ENCODE measurements around the gene MGLL.

MGLL gene

DNA sequence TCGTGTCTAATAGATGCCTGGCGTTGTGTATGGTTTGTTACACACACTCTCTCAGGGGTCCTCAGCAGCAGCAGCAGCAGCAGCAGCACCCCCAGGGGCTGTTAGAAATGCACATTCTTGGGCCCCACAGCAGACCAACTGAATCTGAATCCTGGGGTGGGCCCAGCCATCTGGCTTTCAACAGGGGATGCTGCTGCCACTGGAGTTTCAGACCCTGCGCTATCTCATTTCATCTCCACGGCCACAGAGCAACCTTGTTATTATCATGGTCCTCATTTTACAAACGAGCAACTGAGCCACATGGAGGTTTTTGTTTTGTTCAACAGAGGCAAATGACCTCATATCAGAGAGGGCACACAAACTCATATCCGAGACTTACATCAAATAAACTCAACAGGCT, 47.7 kb downstream of the MGLL start:
- no peak for DNase-seq
- ATAC-seq: no peak

DNA sequence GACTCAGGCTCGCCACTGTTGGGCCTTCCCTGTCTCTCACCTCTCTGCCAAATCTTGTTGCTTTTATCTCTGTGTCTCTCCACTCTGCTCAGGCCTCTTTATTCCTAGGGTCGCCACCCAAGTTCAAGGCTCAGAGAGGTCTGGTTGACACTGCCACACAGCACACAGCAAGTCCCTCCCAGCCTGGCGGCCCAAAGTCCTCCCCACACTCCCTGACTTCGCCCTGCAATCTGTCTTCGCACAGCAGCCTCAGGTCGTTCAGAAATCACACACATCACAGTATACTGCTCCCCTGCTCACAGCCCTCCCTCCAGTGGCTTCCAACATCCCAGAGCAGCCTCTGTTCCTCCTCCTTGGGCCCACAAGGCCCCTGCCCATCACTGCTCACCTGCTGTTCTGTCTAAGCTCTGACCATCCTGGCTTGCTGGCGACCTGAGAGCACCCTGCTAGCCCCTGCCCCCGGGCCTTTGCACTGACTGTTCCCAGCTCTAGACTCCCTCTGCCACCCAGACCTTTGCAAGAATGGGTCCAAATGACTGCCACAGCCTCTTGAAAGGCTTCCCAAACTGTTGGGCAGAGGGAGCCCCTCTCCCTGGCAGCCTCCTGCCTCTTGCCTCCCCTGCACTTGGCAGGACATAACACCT, 48.4 kb downstream of the MGLL start:
- ATAC-seq: no peak
- no peak for DNase-seq

DNA sequence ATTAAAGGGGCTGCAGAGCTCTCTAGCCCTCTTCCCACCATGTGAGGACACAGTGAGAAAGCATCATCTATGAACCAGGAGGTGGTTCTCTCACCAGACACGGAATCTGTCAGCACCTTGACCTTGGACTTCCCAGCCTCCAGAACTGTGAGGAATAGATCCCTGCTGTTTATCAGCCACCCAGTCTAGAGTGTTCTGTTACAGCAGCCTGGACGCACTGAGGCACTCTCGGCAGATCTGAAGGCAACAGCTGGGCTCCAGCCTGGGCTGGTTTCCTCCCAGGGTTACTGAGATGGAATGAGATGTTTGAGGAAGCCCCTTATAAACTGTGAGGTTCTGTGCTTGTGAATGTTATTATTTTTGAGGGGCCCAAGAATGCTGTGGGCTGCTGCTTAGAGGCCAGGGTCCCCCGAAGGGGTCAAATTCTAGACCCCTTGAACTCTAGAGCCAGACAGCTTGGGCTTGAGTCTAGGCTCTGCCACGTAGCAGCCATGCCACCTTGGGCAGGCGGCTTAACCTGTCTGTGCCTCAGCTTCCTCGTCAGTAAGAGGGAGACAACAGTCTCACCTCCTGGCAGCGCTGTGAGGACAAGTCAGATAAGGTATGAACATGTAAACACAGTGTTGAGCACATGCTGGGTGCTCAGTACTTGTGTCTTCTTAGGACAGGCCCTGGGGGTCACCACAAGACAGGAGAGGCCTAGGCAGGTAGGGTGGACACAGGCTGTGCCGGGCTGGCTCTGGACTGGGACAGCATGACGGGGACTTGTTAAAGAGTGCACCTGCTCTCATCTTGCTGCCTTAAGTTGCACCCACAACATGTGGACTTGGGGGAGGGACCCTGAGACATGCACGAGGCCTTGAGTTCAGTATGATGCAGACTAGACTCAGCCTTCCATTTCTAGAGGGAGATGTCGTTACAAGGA, 49.2 kb downstream of the MGLL start:
- no peak for DNase-seq
- no peak for ATAC-seq

DNA sequence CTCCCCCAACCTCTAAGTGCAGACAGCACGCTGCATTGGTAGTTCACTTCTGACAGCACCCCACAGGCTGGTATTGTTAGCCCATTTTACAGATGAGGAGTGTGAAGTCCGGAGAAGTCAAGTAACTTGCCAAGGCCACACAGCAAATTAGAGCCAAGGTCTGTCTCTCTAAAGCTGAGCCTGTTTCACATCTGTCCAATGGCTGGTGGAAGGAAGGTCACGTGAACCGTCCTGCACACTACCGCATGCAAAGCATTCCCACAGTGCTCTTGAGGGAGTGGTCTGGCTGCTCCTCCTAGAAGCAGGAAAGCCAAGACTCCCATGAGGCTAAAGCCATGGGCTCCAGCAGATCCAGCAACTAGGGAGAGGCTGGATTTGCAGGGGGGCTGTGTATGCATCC, 50.0 kb downstream of the MGLL start:
- DNase-seq (no peak), ATAC-seq (no peak)

- no peak for DNase-seq
- no peak for ATAC-seq
Observed at GRCh38 chr3:127771746-127772145, 50.6 kb downstream of the MGLL start.

DNA sequence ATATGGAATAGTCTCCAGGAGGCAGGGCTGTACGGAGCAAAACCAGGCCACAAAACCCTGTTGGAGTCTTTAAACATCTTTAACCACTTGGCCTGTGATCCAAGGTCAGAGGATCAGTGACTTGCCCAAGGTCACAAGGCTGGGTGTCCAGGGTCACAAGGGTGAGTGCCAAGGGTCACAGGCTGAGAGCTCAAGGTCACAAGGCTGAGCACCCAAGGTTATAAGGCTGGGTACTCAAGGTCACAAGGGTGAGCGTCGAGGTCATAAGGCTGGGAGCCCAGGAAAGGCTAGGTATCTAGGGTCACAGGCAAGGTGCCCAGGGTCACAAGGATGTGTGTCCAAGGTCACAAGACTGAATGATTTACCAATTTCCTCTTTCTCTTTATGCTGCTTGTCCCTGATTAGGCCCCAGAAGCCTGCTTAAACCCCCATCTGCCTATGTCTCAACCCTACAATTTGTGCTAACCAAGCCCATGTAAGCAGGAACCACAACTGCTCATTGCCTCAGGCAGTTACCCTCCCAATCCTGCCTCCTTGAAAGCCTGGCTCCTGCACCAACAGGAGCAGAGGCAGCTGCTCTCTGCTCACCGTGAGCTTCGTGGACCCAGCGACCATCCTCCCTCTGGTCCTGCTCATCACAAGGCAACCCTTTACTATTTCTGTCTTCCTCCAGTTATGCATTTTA, 51.5 kb downstream of the MGLL start:
- DNase-seq: no peak
- no peak for ATAC-seq

DNA sequence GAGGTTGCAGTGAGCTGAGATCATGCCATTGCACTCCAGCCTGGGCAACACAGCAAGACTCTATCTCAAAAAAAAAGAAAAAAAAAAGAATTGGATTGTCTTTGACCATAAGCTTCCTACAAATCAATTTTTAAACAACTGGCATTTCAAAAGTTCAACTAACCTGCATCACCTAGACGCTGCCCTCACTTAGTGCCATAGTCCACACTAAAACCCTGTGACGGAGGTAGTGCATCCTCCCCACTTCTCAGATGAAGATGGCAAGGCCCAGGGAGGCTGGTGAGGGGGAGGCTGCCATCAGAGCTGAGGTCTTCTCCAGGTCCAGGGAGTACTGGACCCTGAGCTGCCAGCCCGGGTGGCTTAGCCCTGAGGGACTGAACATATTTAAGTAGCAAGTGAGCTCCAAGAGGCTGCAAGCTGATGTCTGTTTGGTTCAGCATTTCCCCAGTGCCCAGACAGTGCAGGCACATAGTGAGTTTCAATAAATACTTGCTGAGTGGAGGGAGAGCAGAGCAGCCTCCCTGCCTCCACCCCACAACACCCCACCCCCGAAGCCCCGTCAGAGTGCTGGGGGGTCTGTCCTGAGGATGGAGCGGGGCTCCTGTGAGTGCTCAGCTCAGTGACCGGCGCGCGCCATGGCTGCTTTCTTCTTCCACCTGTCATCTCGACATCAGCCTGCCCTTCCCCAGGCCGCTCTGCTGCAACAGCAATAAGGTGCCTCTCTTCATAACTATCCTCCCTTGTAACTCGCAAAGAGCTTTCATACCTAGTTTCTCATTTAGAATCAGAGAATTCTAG, 52.8 kb downstream of the MGLL start:
- ATAC-seq (no peak), DNase-seq (no peak)

DNA sequence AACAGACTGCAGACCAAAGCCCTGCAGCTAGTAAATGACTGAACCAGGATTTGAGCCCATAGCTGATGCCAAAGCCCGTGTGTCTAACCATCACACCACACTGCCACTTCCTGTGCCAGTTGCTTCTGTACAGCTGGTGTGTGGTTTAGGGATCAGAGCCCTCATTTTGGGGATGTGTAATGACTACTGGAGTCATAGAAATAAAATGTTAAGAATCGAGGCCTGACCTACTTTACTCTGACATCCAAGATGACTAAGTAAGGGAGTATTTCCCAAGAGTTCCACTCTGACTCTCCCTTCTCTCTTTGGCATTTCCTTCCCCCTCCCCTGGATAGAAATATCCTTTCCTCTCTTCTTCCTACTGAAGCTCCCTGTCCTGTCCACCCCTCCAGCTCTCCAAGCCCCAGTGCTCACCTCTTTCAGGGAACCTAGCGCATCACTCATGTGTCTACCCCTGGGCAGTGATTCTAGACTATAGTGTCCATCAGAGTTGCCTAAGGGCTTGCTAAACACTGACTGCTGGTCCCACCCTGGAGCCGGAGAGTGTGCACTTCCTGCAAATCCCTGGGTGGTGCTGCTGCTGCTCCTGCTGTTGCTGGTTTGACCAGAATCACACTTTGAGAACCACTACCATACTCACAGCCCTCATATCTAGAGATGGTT, 53.8 kb downstream of the MGLL start:
- ATAC-seq: no peak
- no peak for DNase-seq

DNA sequence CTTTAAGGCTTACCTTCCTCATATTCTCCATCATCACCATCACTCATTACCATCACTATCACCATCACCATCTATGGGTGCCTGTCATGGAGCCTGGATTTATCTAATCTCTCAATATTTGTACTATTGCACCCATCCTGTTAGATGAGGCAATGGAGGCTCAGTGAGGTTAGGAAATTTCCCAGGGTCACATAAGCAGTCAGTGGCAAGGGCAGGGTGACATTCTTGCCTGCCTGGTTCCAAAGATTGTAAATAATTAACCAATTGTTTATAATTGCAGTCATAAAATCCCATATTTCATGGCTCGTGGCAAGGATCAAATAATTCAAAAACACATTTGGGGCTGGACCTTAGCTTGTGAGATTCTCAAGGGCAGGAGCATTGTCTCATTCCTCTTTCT, 55.2 kb downstream of the MGLL start:
- no peak for DNase-seq
- ATAC-seq: no peak

DNA sequence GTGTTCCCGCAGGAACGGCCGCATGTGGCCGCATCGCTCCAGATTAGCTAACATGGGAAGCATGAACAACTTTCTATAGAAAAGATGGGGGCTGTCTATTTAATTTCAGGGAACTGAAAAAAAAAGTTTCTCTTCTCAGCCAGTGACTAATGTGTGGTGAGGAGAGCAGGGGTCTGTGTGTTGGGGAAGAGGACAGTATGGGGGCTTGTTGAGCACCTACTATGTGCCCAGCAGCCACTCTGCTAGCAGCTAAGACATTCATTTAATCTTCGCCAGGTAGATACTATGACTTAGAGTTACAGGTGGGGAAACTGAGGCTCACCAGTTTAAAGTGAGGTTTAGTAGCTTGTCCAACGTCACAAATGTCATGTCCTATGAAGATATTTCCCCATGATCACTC, 56.6 kb downstream of the MGLL start:
- DNase-seq: no peak
- ATAC-seq: no peak

DNA sequence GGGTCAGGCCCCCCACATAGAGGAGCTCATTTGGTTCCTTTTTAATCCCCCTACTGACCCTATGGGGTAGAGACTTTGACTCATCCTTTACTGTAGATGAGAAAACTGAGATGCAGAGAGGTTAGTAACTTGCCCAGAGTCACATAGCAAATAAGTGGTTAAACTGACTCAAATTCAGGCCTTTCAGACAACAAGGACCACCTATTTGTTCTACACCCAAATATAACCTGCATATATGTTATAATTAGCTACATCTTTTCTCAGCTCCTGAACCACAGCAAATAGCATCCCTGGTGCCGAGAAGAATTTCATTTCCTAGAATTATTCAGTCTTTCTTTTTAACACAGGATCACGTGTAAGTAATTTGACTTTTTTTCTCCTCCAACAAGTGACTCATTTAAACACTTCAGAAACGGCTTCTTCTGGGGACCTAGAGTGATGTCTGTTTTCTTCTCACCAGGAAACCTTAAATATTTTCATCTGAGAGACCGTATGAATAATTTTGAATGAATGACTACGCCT, 57.4 kb downstream of the MGLL start:
- ATAC-seq: peak; percentile 44
- no peak for DNase-seq

- no peak for DNase-seq
- no peak for ATAC-seq
Observed at GRCh38 chr3:127764301-127764700, 58.0 kb downstream of the MGLL start.

GRCh38 chr3:127763816-127764215, 58.5 kb downstream of the MGLL start:
- no peak for DNase-seq
- no peak for ATAC-seq

DNA sequence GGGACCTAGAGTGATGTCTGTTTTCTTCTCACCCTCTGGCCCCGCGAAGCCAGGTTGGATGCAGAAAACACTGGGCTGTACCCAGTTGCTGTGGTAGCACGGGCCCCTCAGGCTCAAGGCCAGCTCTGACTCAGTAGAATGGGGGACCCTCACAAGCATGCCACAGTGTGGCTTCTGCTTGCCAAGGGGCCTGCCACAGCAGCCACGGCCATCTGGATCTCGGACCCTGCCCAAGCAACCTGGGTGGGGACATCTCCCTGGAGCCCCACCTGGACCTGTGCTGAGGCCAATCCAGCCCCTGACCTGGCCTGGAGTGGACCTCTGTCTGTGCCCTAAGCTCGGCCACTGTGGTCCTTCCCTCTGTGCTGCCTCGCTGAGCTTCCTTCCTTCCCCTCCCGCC, 59.0 kb downstream of the MGLL start:
- ATAC-seq (no peak), DNase-seq (no peak)

GRCh38 chr3:127762787-127763105, 59.6 kb downstream of the MGLL start:
- DNase-seq (no peak), ATAC-seq (no peak)

- DNase-seq (no peak), ATAC-seq (no peak)
Observed at GRCh38 chr3:127762077-127762786, 60.1 kb downstream of the MGLL start.

DNA sequence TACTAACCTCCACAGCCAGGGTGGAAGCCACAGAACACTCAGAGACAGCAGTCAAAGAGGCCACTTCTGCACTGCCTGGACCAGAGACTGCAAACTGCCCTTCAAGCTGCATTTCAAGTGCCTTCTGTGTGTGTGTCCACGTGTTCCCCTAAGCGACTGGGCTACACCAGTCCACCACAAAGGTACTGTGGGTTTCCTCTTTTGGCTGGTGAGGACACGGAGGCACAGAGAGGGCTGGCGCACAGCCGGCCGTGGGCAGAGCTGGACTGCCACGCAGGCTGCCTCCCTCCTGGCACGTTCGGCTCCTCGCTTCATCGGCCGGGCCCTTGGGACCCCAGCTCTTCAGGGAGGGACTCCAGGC, 60.9 kb downstream of the MGLL start:
- ATAC-seq: no peak
- no peak for DNase-seq

DNA sequence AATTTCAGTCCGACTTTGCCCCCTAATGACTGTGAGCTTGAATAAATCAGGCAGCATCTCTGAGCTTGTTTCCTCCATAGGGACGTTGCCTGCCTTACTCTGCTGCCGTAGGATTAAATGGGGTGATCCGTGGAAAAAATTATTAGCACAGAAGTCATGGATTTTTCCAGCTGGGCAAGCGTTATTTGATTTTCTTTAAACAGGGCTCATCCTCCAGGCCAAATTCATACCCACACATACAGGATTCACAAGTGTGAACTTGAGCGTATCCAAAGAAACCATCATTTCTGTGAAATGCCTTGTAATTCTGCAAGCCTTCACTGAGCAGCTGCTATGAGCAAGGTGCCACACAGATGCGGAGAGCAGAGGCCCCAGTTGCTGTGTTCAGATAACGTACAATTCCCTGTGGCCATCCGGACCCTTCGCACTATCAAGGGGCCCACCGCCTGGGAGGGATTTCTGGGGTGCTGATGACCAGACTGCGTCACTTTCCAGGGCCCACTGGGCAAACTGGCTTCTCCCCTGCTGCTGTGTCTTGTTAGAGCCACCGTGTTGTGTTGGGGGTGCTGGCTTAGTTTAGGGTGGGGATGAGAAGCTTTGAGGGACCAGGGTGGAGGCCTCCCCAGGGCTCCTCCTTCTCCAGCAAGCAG, 61.4 kb downstream of the MGLL start:
- no peak for DNase-seq
- ATAC-seq: no peak

DNA sequence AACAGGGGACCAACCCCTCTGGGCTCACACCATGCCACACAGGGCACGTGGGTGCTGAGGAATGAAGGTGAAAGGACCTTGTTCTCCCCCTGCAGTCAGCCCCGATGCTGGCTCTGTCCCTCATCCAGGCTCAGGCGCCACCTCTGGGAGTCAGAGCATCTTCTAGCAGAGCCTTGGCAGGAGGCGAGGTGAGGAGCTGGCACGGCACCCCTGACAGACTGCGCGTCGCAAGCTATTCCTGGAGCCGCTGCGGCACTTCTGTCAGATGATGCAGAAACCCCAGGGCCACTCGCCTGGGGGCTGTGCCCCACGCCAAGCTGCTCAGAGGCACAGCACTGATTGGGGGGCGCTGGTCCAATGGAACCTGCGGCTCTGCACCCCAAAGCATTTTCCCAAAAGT, 62.0 kb downstream of the MGLL start:
- no peak for DNase-seq
- no peak for ATAC-seq

- ATAC-seq: no peak
Observed at GRCh38 chr3:127759826-127760225, 62.5 kb downstream of the MGLL start.

GRCh38 chr3:127758013-127758412, 64.3 kb downstream of the MGLL start:
- DNase-seq (no peak), ATAC-seq (no peak)

More at GRCh38 chr3:127759826-127760225, 62.5 kb downstream of the MGLL start:
- DNase-seq: no peak

Measured in stimulated activated naive CD8-positive, alpha-beta T cell treated with anti-CD3 and anti-CD28 coated beads, Interleukin-15, Interleukin-2, amounts not matched to agents 100 U/mL and 50 U/mL, for 24 hours (primary cell).